Measurements from ENCODE around the gene PRRC2B. TPM values are rescaled to one million over a fixed set of nuclear protein-coding genes. Genes with fewer than 3 reads are reported as not detected.
"Not testable (repeated sequence)": the region's sequence is repeated elsewhere in the genome, so short reads cannot be mapped to it uniquely, and the experiment has no call there.

Gene PRRC2B
- polyA plus RNA-seq, 12 donors, result 96.2 to 239 (median 143) TPM

GRCh38 chr9:131382850-131383729 lies 10.8 kb upstream of the PRRC2B start:
- peak; percentile 83 for DNase-seq

GRCh38 chr9:131385296-131385695 lies 8.6 kb upstream of the PRRC2B start:
- DNase-seq, result no peak

- DNase-seq, result no peak
Observed at GRCh38 chr9:131386281-131386680, 7.6 kb upstream of the PRRC2B start.

- DNase-seq, result no peak
Observed at GRCh38 chr9:131387394-131387793, 6.5 kb upstream of the PRRC2B start.

GRCh38 chr9:131391020-131391419 lies 2.9 kb upstream of the PRRC2B start:
- no peak for DNase-seq

- DNase-seq, result no peak
Observed at GRCh38 chr9:131391504-131391903, 2.4 kb upstream of the PRRC2B start.

GRCh38 chr9:131394464-131395156 lies 724 bp downstream of the PRRC2B start:
- peak; percentile 56 for DNase-seq

GRCh38 chr9:131395157-131396098 lies 1.5 kb downstream of the PRRC2B start:
- no peak for DNase-seq

- not testable (repeated sequence) for DNase-seq
Observed at GRCh38 chr9:131396099-131396479, 2.2 kb downstream of the PRRC2B start.

GRCh38 chr9:131396626-131397025 lies 2.7 kb downstream of the PRRC2B start:
- no peak for DNase-seq

- no peak for DNase-seq
Observed at GRCh38 chr9:131397100-131397790, 3.4 kb downstream of the PRRC2B start.

GRCh38 chr9:131398204-131398603 lies 4.3 kb downstream of the PRRC2B start:
- no peak for DNase-seq

- DNase-seq, result no peak
Observed at GRCh38 chr9:131399972-131400371, 6.1 kb downstream of the PRRC2B start.

- no peak for DNase-seq
Observed at GRCh38 chr9:131400627-131401026, 6.7 kb downstream of the PRRC2B start.

GRCh38 chr9:131402073-131402472 lies 8.2 kb downstream of the PRRC2B start:
- DNase-seq, result no peak

- DNase-seq, result no peak
Observed at GRCh38 chr9:131402738-131403492, 9.0 kb downstream of the PRRC2B start.

- no peak for DNase-seq
Observed at GRCh38 chr9:131403493-131403773, 9.5 kb downstream of the PRRC2B start.

- DNase-seq, result no peak
Observed at GRCh38 chr9:131404581-131404980, 10.7 kb downstream of the PRRC2B start.

GRCh38 chr9:131404987-131405386 lies 11.1 kb downstream of the PRRC2B start:
- DNase-seq, result no peak

GRCh38 chr9:131405428-131405827 lies 11.5 kb downstream of the PRRC2B start:
- no peak for DNase-seq
